T-cell (primary cell): ENCODE results near the gene ANK3. TPM values are rescaled to one million over a fixed set of nuclear protein-coding genes. Genes with fewer than 3 reads are reported as not detected.

Experiments used
- ATAC-seq, 4 experiments: fragments of 200-7000 bp in 3 of 4; fragments of 150-1000 bp in 1 of 4; cut with Tn5 transposase; replicated peaks in 1 of 4; 1 replicate in 3 of 4; 2 replicates in 1 of 4; pipeline ENCODE4 v1.10.0; 2021; ENCODE audit warnings: moderate library complexity in 3 of 4, mild to moderate bottlenecking in 2 of 4, moderate number of reproducible peaks in 1 of 4
- CTCF ChIA-PET, 2 donors: fragments of 300-600 bp; sonication (Branson Sonifier 250); formaldehyde crosslinking; loops; one replicate each; lab custom pipeline; 2022; ENCODE audit warnings: antibody characterized with exemption in 2 of 2; lab: Charles Lee
- POLR2A ChIA-PET, 2 donors: fragments of 300-600 bp; sonication (Branson Sonifier 250); formaldehyde crosslinking; loops; one replicate each; lab custom pipeline; 2022; ENCODE audit warnings: antibody characterized with exemption in 2 of 2; lab: Charles Lee
- DNase-seq, 35 experiments: peaks; one replicate each; pipeline versions ENCODE4 v3.0.0 to v3.0.0-alpha.2; 2013 to 2023
- H3K27ac ChIP-seq: one replicate; pipeline ENCODE4 v1.5.1; 2013; ENCODE audit warnings: low read length
- H3K27me3 ChIP-seq, 2 experiments: replicated peaks in 1 of 2; 1 replicate in 1 of 2; 2 replicates in 1 of 2; pipeline versions ENCODE4 v1.6.1 to v1.7.0; 2013; ENCODE audit warnings: low read length in 1 of 2, mixed read lengths in 1 of 2; ENCODE audit not compliant: control insufficient read depth in 2 of 2, insufficient read depth in 2 of 2; ENCODE audit errors: extremely low read depth in 1 of 2
- H3K36me3 ChIP-seq, 2 donors: 1 replicate in 1 of 2; 2 replicates in 1 of 2; pipeline versions ENCODE4 v1.6.1 to v1.7.0; 2013; ENCODE audit warnings: low read length in 1 of 2; ENCODE audit not compliant: control insufficient read depth in 2 of 2, insufficient read depth in 1 of 2; ENCODE audit errors: extremely low read depth in 1 of 2
- H3K4me1 ChIP-seq, 2 experiments: 1 replicate in 1 of 2; 2 replicates in 1 of 2; pipeline versions ENCODE4 v1.6.1 to v1.7.0; 2013; ENCODE audit warnings: low read length in 2 of 2, mixed read lengths in 1 of 2; ENCODE audit not compliant: insufficient read depth in 2 of 2, control insufficient read depth in 1 of 2; ENCODE audit errors: extremely low read depth in 1 of 2
- H3K4me3 ChIP-seq, 2 donors: 1 replicate in 1 of 2; 2 replicates in 1 of 2; pipeline versions ENCODE4 v1.5.1 to v1.7.0; 2013; ENCODE audit warnings: mild to moderate bottlenecking in 2 of 2, low read length in 1 of 2, moderate library complexity in 1 of 2; ENCODE audit not compliant: control insufficient read depth in 1 of 2; ENCODE audit errors: extremely low read depth in 1 of 2
- H3K9me3 ChIP-seq: 2 replicates; pipeline ENCODE4 v1.7.0; 2013
- H3K27ac Mint-ChIP-seq, 2 donors: one replicate each; pipeline ENCODE4 v1.8.0; 2020 to 2021; ENCODE audit warnings: mild to moderate bottlenecking in 2 of 2, mixed read lengths in 2 of 2
- H3K27me3 Mint-ChIP-seq, 2 donors: one replicate each; pipeline ENCODE4 v1.8.0; 2021 to 2022; ENCODE audit warnings: mixed read lengths in 2 of 2
- H3K36me3 Mint-ChIP-seq: one replicate; pipeline ENCODE4 v1.8.0; 2021; ENCODE audit warnings: mixed read lengths
- H3K4me1 Mint-ChIP-seq, 3 donors: one replicate each; pipeline ENCODE4 v1.8.0; 2020 to 2022; ENCODE audit warnings: mixed read lengths in 3 of 3, mild to moderate bottlenecking in 1 of 3
- H3K4me3 Mint-ChIP-seq, 3 donors: one replicate each; pipeline ENCODE4 v1.8.0; 2020 to 2022; ENCODE audit warnings: mild to moderate bottlenecking in 3 of 3, mixed read lengths in 3 of 3, moderate library complexity in 3 of 3
- H3K9me3 Mint-ChIP-seq, 3 donors: one replicate each; pipeline ENCODE4 v1.8.0; 2020 to 2022; ENCODE audit warnings: mixed read lengths in 3 of 3
- WGBS: methylation state at CpG from one replicate; pipeline ENCODE4 v1.1.5; 2013; ENCODE audit warnings: missing lambda C conversion rate; ENCODE audit not compliant: insufficient coverage; 5-methylcytosine and 5-hydroxymethylcytosine counted together
- total RNA-seq, 35 experiments: library from RNA in 6 of 35; stranded (reverse) in 6 of 35; fragments of 120-200 nt in 1 of 35; gene quantifications; one replicate each; pipeline versions ENCODE4 v1.2.1 to v1.2.4 and lab custom pipeline; 2013 to 2026

Gene ANK3
- total RNA-seq (10 to 100 TPM; 43.0 to 74.8 (median 56.7) TPM), total RNA-seq (lab: John Stamatoyannopoulos, UW) (28.9 to 124 (median 66.6) reads per million in 29 experiments)
- 37.3 TPM for total RNA-seq (2013)

- 92% methylated on average over 5 of the region's 10 CpGs for WGBS
- Histone ChIP-seq H3K27me3 (no peaks in the 10 kb centered on the region), H3K4me3 (no peak within 1 kb of the TSS), H3K36me3 (no peaks in the 10 kb centered on the region), H3K4me1 (peaks cover 3 to 5% of the 10 kb centered on the region in 2 experiments), H3K9me3 (no peaks in the 10 kb centered on the region), H3K27ac (no peak within 1 kb of the TSS)
- H3K27me3 Mint-ChIP-seq, result no peaks in the 10 kb centered on the region
- peaks cover 2% of the 10 kb centered on the region for H3K36me3 Mint-ChIP-seq
- ChIA-PET POLR2A (no interaction called here), CTCF (no interaction called here)
- H3K4me1 Mint-ChIP-seq, result peaks cover 26 to 38% (median 29%) of the 10 kb centered on the region in 3 donors
- no peak within 1 kb of the TSS for H3K4me3 Mint-ChIP-seq
- DNase-seq (no peak), ATAC-seq (no peak)
- H3K27ac Mint-ChIP-seq, result no peak within 1 kb of the TSS
- H3K9me3 Mint-ChIP-seq, result no peaks in the 10 kb centered on the region
Measured at GRCh38 chr10:60389413-60390025, at the start of gene ANK3. TSS of gene ANK3 (minus strand) at chr10:60389875. CDS start at chr10:60389538, 337 bp downstream.

- H3K27me3 ChIP-seq, result no peaks in the 10 kb centered on the region
- H3K4me1 Mint-ChIP-seq, result peaks cover 0 to 11% (median 5%) of the 10 kb centered on the region in 3 donors
- WGBS, result no CpG with 5 or more reads among the region's 3 CpGs
- H3K27me3 Mint-ChIP-seq, result no peaks in the 10 kb centered on the region
- no peaks in the 10 kb centered on the region for H3K4me1 ChIP-seq
- ChIA-PET POLR2A (no interaction called here), CTCF (no interaction called here)
- H3K36me3 ChIP-seq, result no peaks in the 10 kb centered on the region
- ATAC-seq, result no peak
- H3K27ac Mint-ChIP-seq, result no peak overlapping the region
- no peak overlapping the region for H3K27ac ChIP-seq
- DNase-seq, result peak in 1 of 35 experiments; percentile 24
- no peaks in the 10 kb centered on the region for H3K9me3 ChIP-seq
- no peaks in the 10 kb centered on the region for H3K9me3 Mint-ChIP-seq
- peaks cover 7% of the 10 kb centered on the region for H3K36me3 Mint-ChIP-seq
- H3K4me3 Mint-ChIP-seq, result no peak overlapping the region
- no peak overlapping the region for H3K4me3 ChIP-seq
Measured at GRCh38 chr10:60434418-60435046, 44.9 kb upstream of the ANK3 start.

GRCh38 chr10:60433684-60434083 is 44.0 kb upstream of the ANK3 start:
- Histone ChIP-seq H3K27ac (no peak overlapping the region), H3K4me1 (no peaks in the 10 kb centered on the region), H3K9me3 (no peaks in the 10 kb centered on the region), H3K36me3 (no peaks in the 10 kb centered on the region), H3K27me3 (no peaks in the 10 kb centered on the region), H3K4me3 (no peak overlapping the region)
- Mint-ChIP-seq H3K27ac (no peak overlapping the region), H3K27me3 (no peaks in the 10 kb centered on the region), H3K36me3 (peaks cover 7% of the 10 kb centered on the region), H3K9me3 (no peaks in the 10 kb centered on the region), H3K4me3 (no peak overlapping the region), H3K4me1 (peaks cover 0 to 11% (median 5%) of the 10 kb centered on the region in 3 donors)
- ATAC-seq, result no peak
- no peak for DNase-seq
- WGBS, result 88% methylated on average over 2 of the region's 3 CpGs
- ChIA-PET POLR2A (no interaction called here), CTCF (interaction anchor here in 1 of 2 donors (0.6 kb wide), 1 partner anchor 115 kb away, joined by 3 read pairs; no protein-coding TSS in a partner anchor)

GRCh38 chr10:60430836-60431597 is 41.3 kb upstream of the ANK3 start:
- ChIA-PET POLR2A (no interaction called here), CTCF (interaction anchor here in 1 of 2 donors (0.6 kb wide), 1 partner anchor 338 kb away, joined by 3 read pairs; no protein-coding TSS in a partner anchor)
- H3K27me3 Mint-ChIP-seq, result no peaks in the 10 kb centered on the region
- no peak overlapping the region for H3K27ac Mint-ChIP-seq
- H3K4me3 Mint-ChIP-seq, result no peak overlapping the region
- DNase-seq, result no peak
- Histone ChIP-seq H3K36me3 (no peaks in the 10 kb centered on the region), H3K4me1 (no peaks in the 10 kb centered on the region), H3K9me3 (no peaks in the 10 kb centered on the region), H3K27ac (no peak overlapping the region), H3K4me3 (no peak overlapping the region), H3K27me3 (no peaks in the 10 kb centered on the region)
- ATAC-seq, result no peak
- H3K36me3 Mint-ChIP-seq, result no peaks in the 10 kb centered on the region
- H3K9me3 Mint-ChIP-seq, result no peaks in the 10 kb centered on the region
- WGBS, result 67% methylated on average over 3 of the region's 7 CpGs
- H3K4me1 Mint-ChIP-seq, result peaks cover 0 to 16% (median 5%) of the 10 kb centered on the region in 3 donors

GRCh38 chr10:60430017-60430416 is 40.3 kb upstream of the ANK3 start:
- Mint-ChIP-seq H3K27ac (no peak overlapping the region), H3K36me3 (no peaks in the 10 kb centered on the region), H3K27me3 (no peaks in the 10 kb centered on the region), H3K4me1 (peaks cover 0 to 16% (median 5%) of the 10 kb centered on the region in 3 donors), H3K4me3 (no peak overlapping the region), H3K9me3 (no peaks in the 10 kb centered on the region)
- WGBS, result no CpG with 5 or more reads among the region's 1 CpG
- H3K4me3 ChIP-seq, result no peak overlapping the region
- H3K4me1 ChIP-seq, result no peaks in the 10 kb centered on the region
- DNase-seq (no peak), ATAC-seq (no peak)
- H3K27me3 ChIP-seq, result no peaks in the 10 kb centered on the region
- CTCF ChIA-PET, result no interaction called here
- no peaks in the 10 kb centered on the region for H3K36me3 ChIP-seq
- POLR2A ChIA-PET, result no interaction called here
- no peaks in the 10 kb centered on the region for H3K9me3 ChIP-seq
- H3K27ac ChIP-seq, result no peak overlapping the region

- no peak for ATAC-seq
- Mint-ChIP-seq H3K27me3 (no peaks in the 10 kb centered on the region), H3K27ac (no peak overlapping the region), H3K36me3 (no peaks in the 10 kb centered on the region), H3K4me1 (peaks cover 0 to 16% (median 3%) of the 10 kb centered on the region in 3 donors), H3K4me3 (no peak overlapping the region), H3K9me3 (no peaks in the 10 kb centered on the region)
- Histone ChIP-seq H3K4me1 (no peaks in the 10 kb centered on the region), H3K27ac (no peak overlapping the region), H3K9me3 (no peaks in the 10 kb centered on the region), H3K36me3 (no peaks in the 10 kb centered on the region), H3K4me3 (no peak overlapping the region), H3K27me3 (no peaks in the 10 kb centered on the region)
- DNase-seq, result no peak
- no CpG with 5 or more reads among the region's 2 CpGs for WGBS
- ChIA-PET CTCF (interaction anchor here in 1 of 2 donors (0.7 kb wide), 1 partner anchor 225 kb away, joined by 3 read pairs; no protein-coding TSS in a partner anchor), POLR2A (no interaction called here)
Measured at GRCh38 chr10:60429084-60429849, 39.6 kb upstream of the ANK3 start.
